Effector CD8-positive, alpha-beta T cell (primary cell): ENCODE data around the gene IGF1R.
"Not testable (repeated sequence)": the region's sequence is repeated elsewhere in the genome, so short reads cannot be mapped to it uniquely, and the experiment has no call there.

Experiments used
- DNase-seq: peaks from one replicate; lab custom pipeline; 2025; lab: John Stamatoyannopoulos, UW

Gene IGF1R

DNA sequence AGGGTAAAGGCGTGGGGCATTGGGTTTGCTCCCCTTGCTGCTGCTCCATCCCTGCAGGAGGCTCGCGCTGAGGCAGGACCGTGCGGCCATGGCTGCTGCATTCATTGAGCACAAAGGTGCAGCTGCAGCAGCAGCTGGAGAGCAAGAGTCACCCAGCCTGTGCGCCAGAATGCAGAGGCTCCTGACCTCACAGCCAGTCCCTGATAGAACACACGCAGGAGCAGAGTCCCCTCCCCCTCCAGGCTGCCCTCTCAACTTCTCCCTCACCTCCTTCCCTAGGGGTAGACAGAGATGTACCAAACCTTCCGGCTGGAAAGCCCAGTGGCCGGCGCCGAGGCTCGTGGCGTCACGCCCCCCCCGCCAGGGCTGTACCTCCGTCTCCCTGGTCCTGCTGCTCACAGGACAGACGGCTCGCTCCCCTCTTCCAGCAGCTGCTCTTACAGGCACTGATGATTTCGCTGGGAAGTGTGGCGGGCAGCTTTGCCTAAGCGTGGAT, 312.3 kb downstream of the IGF1R start:
- DNase-seq = no peak

GRCh38 chr15:98963444-98963843, 315.1 kb downstream of the IGF1R start:
- DNase-seq = no peak

DNA sequence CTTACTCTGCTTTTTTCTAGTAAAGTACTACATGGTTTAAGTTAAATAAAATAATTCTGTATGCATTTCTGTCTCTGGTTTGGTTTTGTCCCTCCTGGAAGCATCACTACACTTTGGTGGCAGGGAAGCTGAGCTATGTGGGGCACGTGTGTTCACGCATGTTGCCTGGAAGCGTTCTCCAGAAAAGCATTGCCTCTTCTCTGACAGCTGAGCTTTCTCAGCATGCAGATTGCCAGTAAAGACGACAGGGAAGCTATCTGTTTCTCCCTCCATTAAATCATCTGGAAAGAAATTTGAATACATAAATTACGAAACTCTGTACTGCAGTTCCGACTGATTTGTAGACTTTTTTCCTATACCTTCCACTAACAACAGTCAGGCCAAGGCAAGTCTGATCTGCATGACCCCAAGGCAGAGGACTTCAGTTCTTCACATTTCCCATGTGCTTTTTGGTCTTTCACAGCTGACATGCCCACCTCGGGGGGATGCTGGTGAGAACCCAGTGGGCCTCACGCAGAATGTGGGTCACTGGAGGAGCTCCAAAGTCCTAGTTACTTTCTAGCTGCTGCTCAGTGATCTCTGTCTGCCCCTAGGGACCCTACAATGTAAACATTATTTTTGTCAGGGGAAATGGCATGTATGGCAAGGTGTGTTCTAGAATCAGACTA, 316.3 kb downstream of the IGF1R start:
- no peak for DNase-seq

GRCh38 chr15:98965134-98965491, 316.8 kb downstream of the IGF1R start:
- not testable (repeated sequence) for DNase-seq

DNA sequence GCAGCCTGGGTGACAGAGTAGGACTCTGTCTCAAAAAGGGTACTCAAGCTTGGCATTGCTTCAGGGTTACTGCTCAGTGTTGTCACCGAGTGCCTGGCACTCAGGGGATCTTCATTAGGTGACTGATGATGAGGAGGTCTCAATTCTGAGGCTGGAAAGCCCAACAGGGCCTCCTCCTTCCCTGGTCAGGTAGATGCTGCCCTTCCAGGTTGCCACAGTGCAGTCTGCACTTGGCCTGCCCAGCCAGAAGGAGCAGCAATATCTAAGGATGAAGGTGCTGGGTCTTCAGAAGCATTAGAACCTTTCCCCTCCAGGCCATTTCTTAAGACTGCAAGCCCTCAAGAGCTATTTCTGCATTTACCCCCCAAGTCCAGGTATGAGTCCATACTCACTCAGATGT, 317.3 kb downstream of the IGF1R start:
- DNase-seq = no peak

DNA sequence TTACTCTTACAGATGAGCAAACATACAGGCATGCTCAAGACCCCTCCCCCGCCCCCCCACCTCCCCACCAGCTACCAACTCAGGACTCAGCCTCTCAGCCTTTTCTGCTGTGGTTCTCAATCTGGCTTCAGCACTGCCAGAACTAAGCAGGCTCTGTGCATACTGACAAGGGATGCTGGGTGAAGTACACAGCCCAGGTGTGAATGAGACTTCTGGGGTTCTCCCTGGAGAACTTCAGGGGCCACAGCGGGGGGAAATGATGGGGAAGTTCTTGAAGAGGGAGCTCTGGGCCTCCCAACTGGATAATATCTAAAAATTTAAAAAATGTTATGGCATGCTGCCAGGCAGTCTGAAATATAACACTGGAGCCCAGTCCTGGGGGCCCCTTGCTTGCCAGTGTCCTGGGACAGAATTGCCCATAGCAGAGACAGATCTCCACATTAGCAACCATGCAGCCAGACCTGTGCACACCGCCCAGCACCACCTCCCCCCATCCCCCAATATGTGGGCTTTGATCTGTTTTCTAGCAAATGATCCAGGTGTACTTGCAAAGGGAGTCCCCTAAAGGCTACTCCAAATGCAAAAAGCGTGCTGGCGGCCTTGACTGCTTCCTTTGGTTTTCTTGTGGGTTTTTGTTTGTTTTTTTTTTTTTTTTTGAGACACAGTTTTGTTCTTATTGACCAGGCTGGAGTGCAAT, 317.9 kb downstream of the IGF1R start:
- no peak for DNase-seq

DNA sequence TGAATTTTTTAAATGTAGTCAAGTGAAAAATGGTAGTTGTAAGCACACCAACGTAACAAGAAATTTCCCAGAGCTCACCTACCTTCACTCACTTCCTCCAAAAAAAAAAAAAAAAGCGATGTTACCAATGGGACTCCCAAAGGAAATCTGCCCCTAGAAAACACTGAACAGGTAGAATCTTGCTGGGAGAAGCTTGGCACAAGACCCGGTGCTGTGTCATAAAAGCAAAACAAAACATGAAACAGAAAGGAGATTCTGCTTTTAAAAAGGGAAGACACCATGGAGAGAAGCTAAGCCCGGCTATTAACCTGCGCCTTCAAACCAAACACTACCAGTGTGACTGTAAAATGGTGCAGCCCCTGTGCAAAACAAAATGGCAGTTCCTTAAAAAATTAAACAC, 318.8 kb downstream of the IGF1R start:
- no peak for DNase-seq

DNA sequence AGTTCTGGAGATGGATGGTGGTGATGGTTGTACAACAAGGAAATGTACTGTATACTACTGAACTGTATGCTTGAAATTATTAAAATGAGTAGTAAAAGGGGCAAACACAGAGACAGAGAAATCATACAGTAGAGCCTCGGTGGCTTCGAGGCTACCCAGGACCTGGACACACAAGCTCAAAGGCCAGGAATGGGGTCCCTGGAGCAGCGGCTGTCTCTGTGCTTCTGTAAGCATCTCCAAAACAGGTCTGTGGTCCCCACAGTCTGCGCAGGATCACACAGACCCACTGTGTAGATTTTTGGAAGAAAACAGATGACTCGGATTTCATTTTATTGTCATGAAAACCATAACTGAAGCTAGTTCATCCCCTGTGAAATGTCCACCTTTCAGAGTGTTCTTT, 319.6 kb downstream of the IGF1R start:
- DNase-seq = no peak

GRCh38 chr15:98968576-98968975, 320.2 kb downstream of the IGF1R start:
- no peak for DNase-seq

- no peak for DNase-seq
These were observed 320.9 kb downstream of the IGF1R start for GRCh38 chr15:98969126-98969735.

DNA sequence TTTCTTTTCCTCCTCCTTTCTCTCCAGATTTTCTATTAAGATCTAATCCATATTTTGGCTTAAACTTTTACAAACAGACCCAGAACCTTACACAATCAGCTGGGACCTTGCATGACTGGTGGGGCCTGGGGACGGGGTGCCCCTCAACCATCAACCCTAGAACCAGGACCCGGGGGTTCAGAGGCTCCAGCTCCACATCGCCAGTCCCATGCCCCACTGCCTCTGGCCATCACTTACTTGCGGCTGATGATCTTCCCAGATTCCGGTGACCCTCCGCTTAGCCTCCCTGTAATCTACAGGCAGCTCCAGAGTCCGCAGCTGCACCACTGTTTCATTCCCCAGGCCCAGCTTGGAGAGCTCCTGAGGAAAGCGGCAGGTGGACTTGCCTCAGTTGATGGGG, 322.5 kb downstream of the IGF1R start:
- DNase-seq = no peak

DNA sequence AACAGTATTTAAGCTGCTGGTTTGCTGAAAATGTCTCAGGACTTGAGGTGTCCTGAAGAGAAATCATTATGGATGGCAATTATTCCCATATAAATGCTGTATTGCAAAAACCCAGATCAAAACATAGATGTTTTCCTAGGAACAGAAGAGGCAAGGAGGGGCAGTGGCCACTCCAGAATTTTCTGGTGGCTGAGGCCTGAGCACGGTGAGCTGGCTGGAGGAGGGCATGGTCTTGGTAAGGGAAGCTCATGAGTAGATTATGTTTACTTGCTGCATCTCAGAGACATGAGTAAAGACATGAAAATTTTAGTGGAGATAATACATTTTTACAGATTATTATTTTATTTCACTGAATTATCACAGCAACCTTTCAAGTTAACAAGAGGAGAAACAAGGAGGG, 328.2 kb downstream of the IGF1R start:
- DNase-seq = no peak

GRCh38 chr15:98977441-98977840, 329.1 kb downstream of the IGF1R start:
- DNase-seq = no peak

- DNase-seq = no peak
These were observed 329.8 kb downstream of the IGF1R start for GRCh38 chr15:98978153-98978552.

DNA sequence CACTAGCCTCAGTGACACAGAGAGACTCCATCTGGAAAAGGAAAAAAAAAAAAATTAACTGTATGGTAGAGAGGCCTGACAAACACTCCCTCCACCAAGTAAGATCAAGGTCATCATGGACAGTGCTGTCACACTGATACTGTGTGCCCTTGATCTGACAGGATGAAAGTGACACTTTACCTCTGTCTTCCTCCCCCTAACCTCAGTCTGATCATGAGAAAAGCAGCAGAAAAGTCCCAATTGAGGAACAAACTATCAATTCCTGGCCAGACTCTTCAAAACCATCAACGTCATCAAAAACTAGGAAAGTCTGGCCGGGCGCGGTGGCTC, 332.5 kb downstream of the IGF1R start:
- DNase-seq = no peak

- no peak for DNase-seq
These were observed 333.7 kb downstream of the IGF1R start for GRCh38 chr15:98981851-98982722.

GRCh38 chr15:98983334-98983733, 335.0 kb downstream of the IGF1R start:
- no peak for DNase-seq

DNA sequence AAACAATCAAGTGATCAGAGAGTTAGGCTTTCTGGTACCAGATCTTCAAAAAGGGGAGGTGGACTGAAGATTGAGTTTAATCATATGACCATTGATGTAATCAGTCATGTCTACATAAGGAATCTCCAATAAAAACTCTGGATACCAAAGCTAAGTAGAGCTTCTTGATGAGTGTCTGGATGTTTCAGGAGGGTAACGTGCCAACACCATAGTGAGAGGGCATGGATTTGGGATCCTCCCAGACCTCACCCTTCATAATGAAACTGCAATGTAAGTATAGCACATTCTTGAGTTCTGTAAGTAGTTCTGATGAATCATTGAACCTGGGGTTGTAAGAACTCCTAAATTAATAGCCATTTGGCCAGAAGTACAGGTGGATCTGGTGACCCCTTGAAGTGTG, 337.9 kb downstream of the IGF1R start:
- no peak for DNase-seq

DNA sequence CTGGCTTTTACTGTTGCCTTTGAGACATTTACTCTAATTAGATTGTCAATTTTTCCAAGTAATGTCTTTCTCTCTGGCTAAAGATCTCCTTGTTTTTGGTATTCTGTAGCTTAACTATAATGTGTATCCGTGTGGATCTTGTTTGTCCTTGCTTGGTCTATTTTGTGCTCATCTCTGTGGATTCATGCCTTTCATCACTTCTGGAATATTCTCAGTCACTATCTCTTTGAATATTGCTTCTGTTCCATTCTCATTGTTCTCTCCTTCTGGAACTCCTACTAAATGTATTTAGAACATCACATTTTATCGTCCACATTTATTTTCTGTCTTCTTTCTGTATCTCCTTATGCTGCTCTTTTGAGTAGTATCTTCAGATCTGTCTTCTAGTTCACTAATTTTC, 346.6 kb downstream of the IGF1R start:
- no peak for DNase-seq

GRCh38 chr15:98996169-98996568, 347.8 kb downstream of the IGF1R start:
- no peak for DNase-seq

- DNase-seq = no peak
These were observed 348.3 kb downstream of the IGF1R start for GRCh38 chr15:98996624-98997023.

- no peak for DNase-seq
These were observed 349.0 kb downstream of the IGF1R start for GRCh38 chr15:98997312-98997711.
